ACC112 (cell line): ENCODE data around the gene ASMT.

Source experiments
- H2AFZ ChIP-seq: fragments of 200-600 bp; sonication (generic); one replicate; pipeline ENCODE4 v1.6.0; 2017; ENCODE audit warnings: antibody characterized with exemption, low read length; ENCODE audit not compliant: unreplicated experiment
- H3K27ac ChIP-seq: fragments of 200-600 bp; sonication (generic); 2 replicates; pipeline ENCODE4 v1.5.1; 2014; ENCODE audit warnings: low read depth, mild to moderate bottlenecking, antibody characterized with exemption, low read length, moderate library complexity
- H3K27me3 ChIP-seq: fragments of 200-600 bp; sonication (generic); 2 replicates; pipeline ENCODE4 v1.6.1; 2014; ENCODE audit warnings: mild to moderate bottlenecking, antibody characterized with exemption, low read length, moderate library complexity, mixed read lengths; ENCODE audit not compliant: insufficient read depth
- H3K36me3 ChIP-seq: fragments of 200-600 bp; sonication (generic); 2 replicates; pipeline ENCODE4 v1.6.1; 2016; ENCODE audit warnings: mild to moderate bottlenecking, antibody characterized with exemption, low read length, moderate library complexity, mixed read lengths; ENCODE audit not compliant: insufficient read depth
- H3K4me1 ChIP-seq: fragments of 200-600 bp; sonication (generic); one replicate; pipeline ENCODE4 v1.6.1; 2016; ENCODE audit warnings: low read length, mixed read lengths; ENCODE audit not compliant: insufficient read depth, unreplicated experiment, control insufficient read depth
- H3K4me3 ChIP-seq: fragments of 200-600 bp; sonication (generic); 2 replicates; pipeline ENCODE4 v1.5.1; 2014; ENCODE audit warnings: mild to moderate bottlenecking, low read depth, low read length
- H3K79me2 ChIP-seq: fragments of 200-600 bp; sonication (generic); one replicate; pipeline ENCODE4 v1.6.0; 2016; ENCODE audit warnings: low read length; ENCODE audit not compliant: control insufficient read depth, unreplicated experiment, insufficient read depth

ASMT gene

GRCh38 chrX:1589356-1590130, 25.3 kb upstream of the ASMT start:
- Histone ChIP-seq H2AFZ (no peak overlapping the region), H3K36me3 (peaks cover 11% of the 10 kb centered on the region), H3K79me2 (peaks cover 30% of the 10 kb centered on the region), H3K4me3 (no peak overlapping the region), H3K4me1 (peaks cover 6% of the 10 kb centered on the region), H3K27ac (no peak overlapping the region), H3K27me3 (no peaks in the 10 kb centered on the region)

- Histone ChIP-seq H3K4me3 (peak within 1 kb of the TSS; percentile 99), H3K27me3 (no peaks in the 10 kb centered on the region), H3K4me1 (peaks cover 6% of the 10 kb centered on the region), H3K79me2 (peaks cover 47% of the 10 kb centered on the region), H2AFZ (peak within 1 kb of the TSS; percentile 57), H3K36me3 (peaks cover 27% of the 10 kb centered on the region), H3K27ac (peak within 1 kb of the TSS; percentile 58)
Measured at GRCh38 chrX:1591102-1591862, 23.6 kb upstream of the ASMT start, which contains the start of gene AKAP17A. AKAP17A (plus strand) TSS chrX:1591604; CDS start chrX:1593463, 1,859 bp downstream.

GRCh38 chrX:1591863-1592469, 22.9 kb upstream of the ASMT start:
- Histone ChIP-seq H3K36me3 (peaks cover 29% of the 10 kb centered on the region), H3K79me2 (peaks cover 47% of the 10 kb centered on the region), H2AFZ (no peak overlapping the region), H3K4me1 (peaks cover 6% of the 10 kb centered on the region), H3K4me3 (peak overlapping the region; percentile 99), H3K27me3 (no peaks in the 10 kb centered on the region), H3K27ac (peak overlapping the region; percentile 58)

- Histone ChIP-seq H3K27me3 (no peaks in the 10 kb centered on the region), H3K36me3 (peaks cover 36% of the 10 kb centered on the region), H3K4me1 (peaks cover 6% of the 10 kb centered on the region), H2AFZ (no peak overlapping the region), H3K27ac (peak overlapping the region; percentile 58), H3K4me3 (peak overlapping the region; percentile 99), H3K79me2 (peaks cover 53% of the 10 kb centered on the region)
Measured at GRCh38 chrX:1592470-1593142, 22.3 kb upstream of the ASMT start.

GRCh38 chrX:1593286-1594271, 21.3 kb upstream of the ASMT start:
- Histone ChIP-seq H3K4me1 (peaks cover 6% of the 10 kb centered on the region), H2AFZ (no peak overlapping the region), H3K27ac (no peak overlapping the region), H3K79me2 (peaks cover 61% of the 10 kb centered on the region), H3K4me3 (peak overlapping the region; percentile 99), H3K27me3 (no peaks in the 10 kb centered on the region), H3K36me3 (peaks cover 45% of the 10 kb centered on the region)

GRCh38 chrX:1595711-1596060, 19.2 kb upstream of the ASMT start:
- peaks cover 6% of the 10 kb centered on the region for H3K4me1 ChIP-seq
- H3K27ac ChIP-seq, result no peak overlapping the region
- H3K27me3 ChIP-seq, result no peaks in the 10 kb centered on the region
- no peak overlapping the region for H3K4me3 ChIP-seq
- H2AFZ ChIP-seq, result no peak overlapping the region
- peaks cover 61% of the 10 kb centered on the region for H3K79me2 ChIP-seq
- peaks cover 66% of the 10 kb centered on the region for H3K36me3 ChIP-seq

- Histone ChIP-seq H3K4me3 (no peak overlapping the region), H3K27ac (no peak overlapping the region), H2AFZ (no peak overlapping the region), H3K27me3 (no peaks in the 10 kb centered on the region), H3K36me3 (peaks cover 77% of the 10 kb centered on the region), H3K79me2 (peaks cover 57% of the 10 kb centered on the region), H3K4me1 (peaks cover 6% of the 10 kb centered on the region)
Measured at GRCh38 chrX:1596676-1597344, 18.0 kb upstream of the ASMT start.

- Histone ChIP-seq H3K4me3 (no peak overlapping the region), H3K36me3 (peaks cover 84% of the 10 kb centered on the region), H3K4me1 (peaks cover 6% of the 10 kb centered on the region), H3K27ac (no peak overlapping the region), H3K27me3 (no peaks in the 10 kb centered on the region), H2AFZ (no peak overlapping the region), H3K79me2 (peaks cover 50% of the 10 kb centered on the region)
Measured at GRCh38 chrX:1597345-1598020, 17.4 kb upstream of the ASMT start.
